ENCODE results near the gene DUSP18. TPM values are rescaled to one million over a fixed set of nuclear protein-coding genes. Genes with fewer than 3 reads are reported as not detected.

DUSP18 gene
- total and polyA plus RNA-seq, 7 experiments from 2014 or later = 7.4 to 18.5 (median 12.2) TPM

GRCh38 chr22:30614268-30614667 is 53.4 kb downstream of the DUSP18 start:
- Histone ChIP-seq H3K27me3 (ENCODE audit: control insufficient read depth in 2 of 2, insufficient read depth in 2 of 2, low read length in 2 of 2) (no peaks in the 10 kb centered on the region), H3K36me3 (ENCODE audit: control insufficient read depth in 2 of 3, insufficient read depth in 3 of 3, low read length in 3 of 3) (no peaks in the 10 kb centered on the region), H3K9me3 (ENCODE audit: control insufficient read depth in 2 of 3, low read length in 3 of 3) (no peaks in the 10 kb centered on the region), H3K4me3 (ENCODE audit: low read length) (no peak overlapping the region), H3K4me1 (ENCODE audit: control insufficient read depth in 2 of 2, insufficient read depth in 2 of 2, low read length in 2 of 2) (no peaks in the 10 kb centered on the region), H3K27ac (ENCODE audit: low read depth, low read length) (no peak overlapping the region)
- peaks cover 0 to 3% (median 0%) of the 10 kb centered on the region in 5 donors for H3K36me3 Mint-ChIP-seq
- CTCF ChIA-PET = no interaction called here
- intact Hi-C loops (cut with micrococcal nuclease) = no loop called here
- no peak for ATAC-seq
- POLR2A ChIA-PET = no interaction called here
- H3K27me3 Mint-ChIP-seq = no peaks in the 10 kb centered on the region
- H3K9me3 Mint-ChIP-seq = no peaks in the 10 kb centered on the region
- H3K27ac Mint-ChIP-seq = no peak overlapping the region
- DNase-seq = no peak
- H3K4me1 Mint-ChIP-seq = peaks cover 0 to 18% (median 0%) of the 10 kb centered on the region in 7 donors
- H3K4me3 Mint-ChIP-seq = no peak overlapping the region

- H3K4me3 Mint-ChIP-seq = no peak overlapping the region
- DNase-seq (no peak), ATAC-seq (no peak)
- Histone ChIP-seq H3K4me1 (ENCODE audit: control insufficient read depth in 2 of 2, insufficient read depth in 2 of 2, low read length in 2 of 2) (no peaks in the 10 kb centered on the region), H3K4me3 (ENCODE audit: low read length) (no peak overlapping the region), H3K27ac (ENCODE audit: low read depth, low read length) (no peak overlapping the region), H3K36me3 (ENCODE audit: control insufficient read depth in 2 of 3, insufficient read depth in 3 of 3, low read length in 3 of 3) (no peaks in the 10 kb centered on the region), H3K27me3 (ENCODE audit: control insufficient read depth in 2 of 2, insufficient read depth in 2 of 2, low read length in 2 of 2) (no peaks in the 10 kb centered on the region), H3K9me3 (ENCODE audit: control insufficient read depth in 2 of 3, low read length in 3 of 3) (no peaks in the 10 kb centered on the region)
- ChIA-PET CTCF (no interaction called here), POLR2A (no interaction called here)
- intact Hi-C loops (cut with micrococcal nuclease) = no loop called here
- H3K27ac Mint-ChIP-seq = no peak overlapping the region
- peaks cover 0 to 32% (median under 1%) of the 10 kb centered on the region in 7 donors for H3K4me1 Mint-ChIP-seq
- H3K27me3 Mint-ChIP-seq = no peaks in the 10 kb centered on the region
- H3K9me3 Mint-ChIP-seq = no peaks in the 10 kb centered on the region
- peaks cover 0 to 3% (median 0%) of the 10 kb centered on the region in 5 donors for H3K36me3 Mint-ChIP-seq
These were observed 54.9 kb downstream of the DUSP18 start for GRCh38 chr22:30612789-30613188.

Other genes with a start within 250 kb of the DUSP18 start
- gene MTFP1, start 242.1 kb downstream of the DUSP18 start, total RNA-seq = 10 to 100 TPM; 10.2 to 68.2 (median 23.6) TPM
- gene MTFP1, start 242.1 kb downstream of the DUSP18 start, polyA plus RNA-seq = 10 to 100 TPM; 26.7 to 30.4 TPM
- not detected for gene SEC14L3, start 195.9 kb downstream of the DUSP18 start, total RNA-seq
- not detected for gene SEC14L3, start 195.9 kb downstream of the DUSP18 start, polyA plus RNA-seq
- not detected for gene SEC14L4, start 162.2 kb downstream of the DUSP18 start, total RNA-seq
- gene SEC14L4, start 162.2 kb downstream of the DUSP18 start, polyA plus RNA-seq = not detected
- gene SEC14L6, start 121.1 kb downstream of the DUSP18 start, total RNA-seq = not detected
- not detected for gene SEC14L6, start 121.1 kb downstream of the DUSP18 start, polyA plus RNA-seq
- 1 to 10 TPM in 2 of 5 experiments, under 1 TPM in 1, not detected in 2; 0.56 to 4.8 (median 4.0) TPM for gene GAL3ST1, start 93.2 kb downstream of the DUSP18 start, total RNA-seq
- 1 to 10 TPM in 1 of 2 donors, under 1 TPM in 1; 0.21 to 2.4 TPM for gene GAL3ST1, start 93.2 kb downstream of the DUSP18 start, polyA plus RNA-seq
- 10 to 100 TPM; 40.6 to 84.2 (median 56.3) TPM for gene PES1, start 76.0 kb downstream of the DUSP18 start, total RNA-seq
- 10 to 100 TPM; 34.6 to 62.3 TPM for gene PES1, start 76.0 kb downstream of the DUSP18 start, polyA plus RNA-seq
- gene TCN2, start 60.7 kb downstream of the DUSP18 start, total RNA-seq = 1 to 10 TPM in 3 of 5 experiments, under 1 TPM in 2; 0.57 to 8.9 (median 1.3) TPM
- gene TCN2, start 60.7 kb downstream of the DUSP18 start, polyA plus RNA-seq = under 1 TPM; 0.69 to 0.79 TPM
- gene SLC35E4, start 32.1 kb downstream of the DUSP18 start, total RNA-seq = 1 to 10 TPM; 2.0 to 5.2 (median 3.4) TPM
- gene SLC35E4, start 32.1 kb downstream of the DUSP18 start, polyA plus RNA-seq = 1 to 10 TPM in 1 of 2 donors, under 1 TPM in 1; 0.85 to 1.9 TPM
- gene OSBP2, start 27.0 kb upstream of the DUSP18 start, total RNA-seq = 1 to 10 TPM; 1.2 to 2.7 (median 2.2) TPM
- gene OSBP2, start 27.0 kb upstream of the DUSP18 start, polyA plus RNA-seq = under 1 TPM; 0.37 to 0.56 TPM

All from naive thymus-derived CD4-positive, alpha-beta T cell (primary cell).